ENCODE results near the gene PDZK1IP1.

PDZK1IP1 gene

DNA sequence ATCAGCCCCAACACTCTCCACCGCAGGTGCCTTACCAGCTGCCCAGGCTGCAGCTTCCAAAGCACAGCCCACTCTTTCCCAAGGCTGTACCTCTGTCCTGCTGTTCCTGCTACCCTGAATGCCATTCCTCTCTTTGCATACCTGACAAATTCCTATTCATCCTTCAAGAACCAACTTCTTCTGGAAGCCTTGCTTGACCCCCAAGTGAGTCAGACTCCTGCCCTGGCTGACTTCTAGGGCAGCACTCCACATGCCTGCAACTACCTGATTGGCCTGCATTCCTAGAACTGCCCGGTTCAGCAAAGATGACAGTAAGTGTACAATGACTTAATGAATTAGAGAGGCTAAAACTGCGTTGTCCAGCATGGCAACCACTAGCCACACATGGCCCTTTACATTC lies 20.8 kb upstream of the PDZK1IP1 start:
- TF ChIP-seq CTCF (conservative IDR thresholded peaks at IDR 0.05; ENCODE audit: low read length) (no peak), EZH2phosphoT487 (IDR thresholded peaks at IDR 0.05; ENCODE audit: borderline replicate concordance) (no peak)
- Histone ChIP-seq H3F3A (ENCODE audit: low read depth) (no peaks in the 10 kb centered on the region), H3K79me2 (ENCODE audit: insufficient read depth, low read length) (no peaks in the 10 kb centered on the region), H3K27me3 (ENCODE audit: insufficient read depth, low read length, poor library complexity, severe bottlenecking) (no peaks in the 10 kb centered on the region), H3K4me1 (ENCODE audit: insufficient read depth, low read length, poor library complexity, severe bottlenecking) (no peaks in the 10 kb centered on the region), H3K9me2 (replicated peaks; ENCODE audit: low read depth, low read length) (no peaks in the 10 kb centered on the region), H3K9ac (ENCODE audit: low read depth, low read length, poor library complexity, severe bottlenecking) (no peak overlapping the region), H2AFZ (ENCODE audit: low read length) (no peak overlapping the region), H3K4me2 (ENCODE audit: low read depth, low read length, poor library complexity, severe bottlenecking) (no peak overlapping the region), H4K20me1 (ENCODE audit: insufficient read depth, low read length, poor library complexity, severe bottlenecking) (no peaks in the 10 kb centered on the region), H3K4me3 (ENCODE audit: low read length, poor library complexity, severe bottlenecking) (no peak overlapping the region), H3K9me3 (ENCODE audit: insufficient read depth, low read depth, low read length) (no peaks in the 10 kb centered on the region), H3K36me3 (ENCODE audit: insufficient read depth, low read length) (no peaks in the 10 kb centered on the region)

DNA sequence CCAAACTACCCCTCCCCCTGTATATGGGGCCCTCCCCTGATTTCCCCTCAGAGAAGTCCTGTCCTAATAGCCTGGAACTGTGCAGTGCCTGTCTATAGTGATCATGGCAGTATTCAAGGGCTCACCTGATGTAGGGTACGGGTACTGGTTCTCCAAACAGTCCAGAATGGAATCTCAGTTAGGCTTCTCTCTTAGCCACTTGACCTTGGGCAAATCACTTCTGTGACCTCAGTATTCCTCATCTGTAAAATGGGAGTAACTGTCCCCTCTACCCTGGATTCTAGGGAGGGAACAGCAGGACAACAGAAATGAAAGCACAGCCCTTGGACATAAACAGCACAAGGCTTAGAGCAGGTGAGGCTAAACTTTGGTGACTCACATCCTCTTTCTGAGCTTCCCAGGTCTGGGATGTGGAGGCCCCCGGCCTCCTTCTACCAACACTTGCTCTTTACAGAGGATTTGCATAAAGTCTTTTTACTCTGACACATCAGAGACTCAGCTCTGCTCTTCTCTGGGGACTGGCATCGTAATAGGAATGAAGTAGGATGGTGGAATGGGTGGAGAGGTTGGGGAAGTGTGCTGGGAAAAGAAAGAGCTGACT lies 20.0 kb upstream of the PDZK1IP1 start:
- Histone ChIP-seq H3K36me3 (ENCODE audit: insufficient read depth, low read length) (no peaks in the 10 kb centered on the region), H3K27me3 (ENCODE audit: insufficient read depth, low read length, poor library complexity, severe bottlenecking) (no peaks in the 10 kb centered on the region), H3K9ac (ENCODE audit: low read depth, low read length, poor library complexity, severe bottlenecking) (no peak overlapping the region), H3K79me2 (ENCODE audit: insufficient read depth, low read length) (no peaks in the 10 kb centered on the region), H2AFZ (ENCODE audit: low read length) (no peak overlapping the region), H3K4me2 (ENCODE audit: low read depth, low read length, poor library complexity, severe bottlenecking) (no peak overlapping the region), H3K9me3 (ENCODE audit: insufficient read depth, low read depth, low read length) (no peaks in the 10 kb centered on the region), H4K20me1 (ENCODE audit: insufficient read depth, low read length, poor library complexity, severe bottlenecking) (no peaks in the 10 kb centered on the region), H3K4me3 (ENCODE audit: low read length, poor library complexity, severe bottlenecking) (no peak overlapping the region), H3K9me2 (replicated peaks; ENCODE audit: low read depth, low read length) (no peaks in the 10 kb centered on the region), H3F3A (ENCODE audit: low read depth) (no peaks in the 10 kb centered on the region), H3K4me1 (ENCODE audit: insufficient read depth, low read length, poor library complexity, severe bottlenecking) (no peaks in the 10 kb centered on the region)
- TF ChIP-seq EZH2phosphoT487 (IDR thresholded peaks at IDR 0.05; ENCODE audit: borderline replicate concordance) (no peak), CTCF (conservative IDR thresholded peaks at IDR 0.05; ENCODE audit: low read length) (no peak)

- Histone ChIP-seq H3K79me2 (ENCODE audit: insufficient read depth, low read length) (no peaks in the 10 kb centered on the region), H3K9ac (ENCODE audit: low read depth, low read length, poor library complexity, severe bottlenecking) (no peak overlapping the region), H4K20me1 (ENCODE audit: insufficient read depth, low read length, poor library complexity, severe bottlenecking) (no peaks in the 10 kb centered on the region), H3K4me2 (ENCODE audit: low read depth, low read length, poor library complexity, severe bottlenecking) (no peak overlapping the region), H3F3A (ENCODE audit: low read depth) (no peaks in the 10 kb centered on the region), H2AFZ (ENCODE audit: low read length) (no peak overlapping the region), H3K4me3 (ENCODE audit: low read length, poor library complexity, severe bottlenecking) (no peak overlapping the region), H3K27me3 (ENCODE audit: insufficient read depth, low read length, poor library complexity, severe bottlenecking) (no peaks in the 10 kb centered on the region), H3K4me1 (ENCODE audit: insufficient read depth, low read length, poor library complexity, severe bottlenecking) (no peaks in the 10 kb centered on the region), H3K36me3 (ENCODE audit: insufficient read depth, low read length) (no peaks in the 10 kb centered on the region), H3K9me3 (ENCODE audit: insufficient read depth, low read depth, low read length) (no peaks in the 10 kb centered on the region), H3K9me2 (replicated peaks; ENCODE audit: low read depth, low read length) (no peaks in the 10 kb centered on the region)
- no peak for TF ChIP-seq CTCF (conservative IDR thresholded peaks at IDR 0.05; ENCODE audit: low read length)
- TF ChIP-seq EZH2phosphoT487 (IDR thresholded peaks at IDR 0.05; ENCODE audit: borderline replicate concordance): no peak
These were observed 19.3 kb upstream of the PDZK1IP1 start for GRCh38 chr1:47209091-47209490.
